ENCODE measurements around the gene TOR1B. TPM values are rescaled to one million over a fixed set of nuclear protein-coding genes. Genes with fewer than 3 reads are reported as not detected.

TOR1B gene
- total RNA-seq, 2 experiments from 2014 or later, result 13.3 to 14.9 TPM

- H3K4me2 ChIP-seq (ENCODE audit: low read length), result no peak overlapping the region
- no peak for DNase-seq (ENCODE audit: low spot score)
- peaks cover 6% of the 10 kb centered on the region; the same call in 1 of the 2 replicates for H3K79me2 ChIP-seq (ENCODE audit: insufficient read depth, low read depth, low read length)
- no peaks in the 10 kb centered on the region for H3K36me3 ChIP-seq (ENCODE audit: insufficient read depth, low read length)
- POLR2A ChIA-PET, result no interaction called here
- peaks cover 4% of the 10 kb centered on the region for H3K4me1 ChIP-seq (ENCODE audit: insufficient read depth, low read length, poor library complexity, severe bottlenecking)
- no peak overlapping the region for H2AFZ ChIP-seq (ENCODE audit: low read length)
- H3K27ac ChIP-seq (ENCODE audit: low read depth, low read length, poor library complexity, severe bottlenecking), result no peak overlapping the region
- no TSS peak for BruUV-seq (replicated peaks)
- intact Hi-C loops (cut with micrococcal nuclease; ENCODE audit: unreplicated experiment), result no loop called here
- H3K9me3 ChIP-seq (ENCODE audit: low read length), result no peaks in the 10 kb centered on the region
- no peak for TF ChIP-seq EZH2phosphoT487 (IDR thresholded peaks at IDR 0.05; ENCODE audit: borderline replicate concordance, low read depth, low read length)
- TF ChIP-seq CTCF (conservative IDR thresholded peaks at IDR 0.05; ENCODE audit: low read length), result no peak
- CTCF ChIA-PET (ENCODE audit: unreplicated experiment), result no interaction called here
- H3K4me3 ChIP-seq (ENCODE audit: low read depth, low read length, poor library complexity, severe bottlenecking), result no peak overlapping the region
- H3K9me2 ChIP-seq (ENCODE audit: insufficient read depth, low read length), result no peaks in the 10 kb centered on the region
- no peaks in the 10 kb centered on the region for H4K20me1 ChIP-seq (ENCODE audit: insufficient read depth, low read length)
Observed at GRCh38 chr9:129798973-129799372, 4.0 kb upstream of the TOR1B start.

- BruUV-seq (replicated peaks), result no TSS peak
- H3K79me2 ChIP-seq (ENCODE audit: insufficient read depth, low read depth, low read length), result peaks cover 11% of the 10 kb centered on the region
- DNase-seq (ENCODE audit: low spot score), result no peak
- no peak overlapping the region for H3K27ac ChIP-seq (ENCODE audit: low read depth, low read length, poor library complexity, severe bottlenecking)
- no peaks in the 10 kb centered on the region for H3K9me3 ChIP-seq (ENCODE audit: low read length)
- CTCF ChIA-PET (ENCODE audit: unreplicated experiment), result no interaction called here
- no peaks in the 10 kb centered on the region for H3K9me2 ChIP-seq (ENCODE audit: insufficient read depth, low read length)
- H3K4me3 ChIP-seq (ENCODE audit: low read depth, low read length, poor library complexity, severe bottlenecking), result no peak overlapping the region
- H4K20me1 ChIP-seq (ENCODE audit: insufficient read depth, low read length), result no peaks in the 10 kb centered on the region
- H3K4me2 ChIP-seq (ENCODE audit: low read length), result no peak overlapping the region
- POLR2A ChIA-PET, result interaction anchor here (0.6 kb wide), 1 partner anchor 32 kb away, joined by 3 read pairs; no protein-coding TSS in a partner anchor
- peaks cover 14% of the 10 kb centered on the region; the same call in 1 of the 2 replicates for H3K36me3 ChIP-seq (ENCODE audit: insufficient read depth, low read length)
- no peak overlapping the region for H2AFZ ChIP-seq (ENCODE audit: low read length)
- TF ChIP-seq CTCF (conservative IDR thresholded peaks at IDR 0.05; ENCODE audit: low read length) (no peak), EZH2phosphoT487 (IDR thresholded peaks at IDR 0.05; ENCODE audit: borderline replicate concordance, low read depth, low read length) (no peak)
- H3K4me1 ChIP-seq (ENCODE audit: insufficient read depth, low read length, poor library complexity, severe bottlenecking), result peaks cover 11% of the 10 kb centered on the region
- intact Hi-C loops (cut with micrococcal nuclease; ENCODE audit: unreplicated experiment), result no loop called here
Observed at GRCh38 chr9:129801504-129801903, 1.5 kb upstream of the TOR1B start.

DNA sequence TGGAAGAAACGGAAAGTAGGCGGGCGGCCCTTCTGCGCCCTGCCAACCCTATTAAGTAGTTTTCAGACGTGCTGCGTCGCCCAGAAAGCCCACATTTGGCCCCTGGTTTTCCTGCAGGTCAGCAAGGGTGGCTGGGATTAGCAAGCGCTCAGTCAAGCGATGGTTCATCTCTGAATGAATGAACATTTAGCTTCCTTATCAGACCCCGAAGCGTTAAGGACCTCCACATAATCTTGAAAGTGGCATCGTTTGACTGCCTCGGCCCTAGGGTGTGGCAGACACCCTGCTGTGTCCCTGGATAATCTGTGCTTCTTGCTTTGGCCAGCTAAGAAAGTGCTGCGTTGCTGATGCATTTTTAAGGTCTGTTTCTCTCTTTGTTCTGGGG is 684 bp downstream of the TOR1B start:
- Histone ChIP-seq H3K4me3 (ENCODE audit: low read depth, low read length, poor library complexity, severe bottlenecking) (peak overlapping the region; percentile 94), H3K4me1 (ENCODE audit: insufficient read depth, low read length, poor library complexity, severe bottlenecking) (peaks cover 11% of the 10 kb centered on the region), H3K9me3 (ENCODE audit: low read length) (no peaks in the 10 kb centered on the region), H2AFZ (ENCODE audit: low read length) (peak overlapping the region; percentile 85), H3K79me2 (ENCODE audit: insufficient read depth, low read depth, low read length) (peaks cover 11% of the 10 kb centered on the region), H3K36me3 (ENCODE audit: insufficient read depth, low read length) (peaks cover 33% of the 10 kb centered on the region), H3K27ac (ENCODE audit: low read depth, low read length, poor library complexity, severe bottlenecking) (no peak overlapping the region), H3K9me2 (ENCODE audit: insufficient read depth, low read length) (no peaks in the 10 kb centered on the region), H3K4me2 (ENCODE audit: low read length) (peak overlapping the region; percentile 87), H4K20me1 (ENCODE audit: insufficient read depth, low read length) (no peaks in the 10 kb centered on the region)
- POLR2A ChIA-PET, result interaction anchor here (0.8 kb wide), 1 partner anchor 8 kb away, joined by 3 read pairs; no protein-coding TSS in a partner anchor
- CTCF ChIA-PET (ENCODE audit: unreplicated experiment), result interaction anchor here (0.7 to 1.1 kb wide), 2 partner anchors 75 to 103 kb away, joined by 3 to 4 read pairs; no protein-coding TSS in a partner anchor
- TF ChIP-seq EZH2phosphoT487 (IDR thresholded peaks at IDR 0.05; ENCODE audit: borderline replicate concordance, low read depth, low read length) (no peak), CTCF (conservative IDR thresholded peaks at IDR 0.05; ENCODE audit: low read length) (no peak)
- intact Hi-C loops (cut with micrococcal nuclease; ENCODE audit: unreplicated experiment), result no loop called here
- no TSS peak for BruUV-seq (replicated peaks)
- DNase-seq (ENCODE audit: low spot score), result no peak
